HG03066 (cell line): ENCODE measurements around the gene BMAL1.

Experiments
- ATAC-seq: cut with Tn5 transposase; IDR thresholded peaks from one replicate; pipeline ENCODE4 v1.9.1; 2021; ENCODE audit warnings: low read depth; ENCODE audit not compliant: unreplicated experiment

BMAL1 gene

GRCh38 chr11:13260963-13261588 is 16.5 kb upstream of the BMAL1 start:
- ATAC-seq: no peak

DNA sequence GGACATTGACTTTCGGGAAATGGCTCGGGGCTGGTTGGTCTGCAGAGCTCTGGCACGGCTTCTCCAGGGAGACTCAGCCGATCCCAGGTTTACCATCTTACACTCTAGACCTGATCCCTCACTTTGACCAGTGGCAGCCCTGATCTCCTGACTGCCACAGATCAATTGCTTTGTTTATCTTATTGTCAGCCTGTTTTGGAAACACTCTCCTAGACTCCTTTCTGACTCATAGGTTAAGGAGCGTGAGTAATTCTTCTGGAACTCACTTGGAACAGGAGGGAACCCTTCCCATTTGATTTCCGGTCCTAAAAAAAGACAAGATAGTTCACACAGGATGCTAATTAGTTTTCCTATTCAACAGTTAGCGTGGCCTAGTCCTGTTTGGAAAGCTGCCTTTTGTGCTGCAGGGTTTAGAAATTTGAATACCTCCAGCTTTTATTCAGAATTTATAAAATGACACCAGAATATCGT is 16.0 kb upstream of the BMAL1 start:
- no peak for ATAC-seq

DNA sequence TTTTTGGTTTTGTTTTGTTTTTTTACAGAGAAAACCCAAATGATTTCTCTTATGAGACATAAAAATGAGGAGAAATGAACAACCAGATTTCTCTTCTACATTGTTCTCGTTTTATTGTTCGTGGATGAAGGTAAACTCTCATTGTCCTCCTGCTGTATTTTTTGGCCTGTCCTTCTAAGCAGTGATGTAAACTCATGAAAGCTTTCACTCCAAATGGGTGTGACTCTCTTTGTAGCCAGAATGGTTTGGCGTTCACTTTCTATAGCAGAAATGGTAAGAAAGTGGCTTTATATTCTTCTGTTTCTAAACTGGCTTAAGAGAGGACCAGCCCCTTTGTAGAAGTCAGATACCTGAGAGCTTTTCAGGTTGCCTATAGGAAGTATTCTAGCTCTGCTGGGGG is 15.5 kb upstream of the BMAL1 start:
- ATAC-seq: no peak

- no peak for ATAC-seq
Measured at GRCh38 chr11:13268791-13269190, 8.8 kb upstream of the BMAL1 start.

- no peak for ATAC-seq
Measured at GRCh38 chr11:13269775-13270174, 7.8 kb upstream of the BMAL1 start.

GRCh38 chr11:13271060-13271693 is 6.4 kb upstream of the BMAL1 start:
- no peak for ATAC-seq

GRCh38 chr11:13276454-13276831 is 1.1 kb upstream of the BMAL1 start:
- no peak for ATAC-seq

GRCh38 chr11:13276832-13277767 is 490 bp upstream of the BMAL1 start:
- peak; percentile 91 for ATAC-seq

DNA sequence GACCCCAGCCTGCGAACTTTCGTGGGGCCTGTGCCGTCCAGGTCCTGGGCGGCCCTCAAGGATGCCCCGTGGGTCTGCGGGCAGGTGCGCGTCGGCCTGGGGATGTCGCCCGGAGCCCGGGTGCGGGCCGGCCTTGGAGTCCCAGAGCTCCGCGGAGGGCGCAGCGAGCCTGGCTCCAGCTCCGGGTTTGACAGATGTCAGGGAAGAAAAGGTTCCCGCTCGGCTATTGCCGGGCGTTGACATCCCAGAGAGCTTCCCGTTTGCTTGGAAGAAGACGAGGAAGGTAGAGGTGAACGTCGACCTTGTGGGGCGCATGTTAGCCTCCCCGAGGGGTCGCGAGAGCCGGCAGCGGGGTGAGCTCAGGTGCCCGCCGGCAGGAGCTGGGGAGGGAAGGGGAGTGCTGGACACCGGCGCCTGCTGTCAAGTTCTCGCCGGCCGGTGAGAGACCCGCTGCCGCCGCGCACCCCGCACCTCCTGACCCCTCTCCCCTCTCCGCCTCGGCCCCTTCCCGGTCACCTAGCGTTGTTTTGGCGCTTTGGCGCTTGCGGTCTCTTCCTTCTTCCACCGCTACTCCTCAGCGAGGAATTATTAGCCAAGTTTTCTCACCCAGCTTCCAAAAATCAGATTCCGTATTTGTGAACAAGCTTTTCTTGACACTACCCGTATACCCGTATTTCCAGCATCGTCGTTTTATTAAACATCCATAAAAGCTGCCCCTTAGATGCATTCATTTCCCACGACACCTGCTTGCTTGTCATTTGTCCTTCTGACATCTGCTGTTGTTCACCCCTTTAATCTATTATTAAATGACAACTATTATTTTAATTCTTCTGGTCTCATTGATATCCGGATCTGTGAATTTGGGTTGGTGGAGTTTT is 1.3 kb downstream of the BMAL1 start:
- no peak for ATAC-seq

DNA sequence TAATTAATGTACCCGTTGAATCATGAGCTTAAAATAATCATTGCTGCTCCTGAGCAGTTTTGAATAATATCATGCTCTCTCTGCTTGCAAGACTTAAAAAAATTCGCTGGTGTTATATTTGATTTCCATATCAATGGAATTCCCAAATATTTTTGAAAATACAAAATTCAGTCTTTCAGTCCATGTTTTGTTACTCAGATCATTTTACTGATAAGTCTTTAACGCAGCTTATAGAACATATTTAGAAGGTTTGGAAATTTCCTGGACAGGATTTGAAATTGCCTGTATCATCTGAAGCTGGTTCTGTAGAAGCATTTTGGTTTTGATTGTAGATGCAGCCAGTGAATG is 1.9 kb downstream of the BMAL1 start:
- no peak for ATAC-seq

- no peak for ATAC-seq
Measured at GRCh38 chr11:13280092-13280722, 2.6 kb downstream of the BMAL1 start.

GRCh38 chr11:13280777-13281176 is 3.2 kb downstream of the BMAL1 start:
- ATAC-seq: no peak

- no peak for ATAC-seq
Measured at GRCh38 chr11:13283636-13284035, 6.0 kb downstream of the BMAL1 start.

DNA sequence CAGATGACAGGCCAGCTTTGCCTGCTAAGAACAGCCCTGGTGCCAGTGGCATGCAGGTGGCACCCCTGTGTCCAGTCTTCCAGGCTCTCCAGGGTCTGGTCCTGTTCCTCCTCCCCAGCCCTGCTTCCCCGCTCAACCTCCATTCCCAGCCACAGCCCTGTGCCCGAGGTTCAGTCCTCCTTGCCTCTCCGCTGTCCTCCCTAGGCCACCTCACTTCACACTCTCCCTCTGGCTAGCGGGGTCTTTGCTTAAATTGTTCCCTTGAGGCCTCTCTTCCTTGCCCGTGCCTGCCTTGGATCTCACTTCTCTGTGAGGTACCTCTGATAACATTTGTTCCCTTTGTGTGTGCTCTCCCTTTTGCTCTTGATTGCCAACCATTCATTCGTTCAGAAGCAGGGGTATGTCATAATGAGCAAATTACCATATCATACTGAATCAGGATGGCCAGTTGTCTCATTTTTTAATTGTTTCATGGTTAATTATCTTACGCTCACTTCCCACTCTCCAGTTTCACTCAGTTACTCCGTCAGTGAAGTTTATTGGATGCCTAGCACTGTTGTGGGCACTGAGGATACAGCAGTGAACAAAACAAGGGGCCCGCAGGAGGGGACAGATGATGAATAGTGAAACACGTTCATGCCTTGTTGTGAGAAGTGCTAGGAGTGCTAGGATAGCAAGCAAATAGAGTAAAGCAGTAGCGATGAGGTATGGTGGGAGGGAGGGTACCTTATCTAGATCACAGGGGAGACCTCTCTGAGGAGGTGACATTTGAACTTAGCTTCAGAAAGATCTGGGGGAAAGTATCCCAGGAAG is 7.4 kb downstream of the BMAL1 start:
- ATAC-seq: no peak

DNA sequence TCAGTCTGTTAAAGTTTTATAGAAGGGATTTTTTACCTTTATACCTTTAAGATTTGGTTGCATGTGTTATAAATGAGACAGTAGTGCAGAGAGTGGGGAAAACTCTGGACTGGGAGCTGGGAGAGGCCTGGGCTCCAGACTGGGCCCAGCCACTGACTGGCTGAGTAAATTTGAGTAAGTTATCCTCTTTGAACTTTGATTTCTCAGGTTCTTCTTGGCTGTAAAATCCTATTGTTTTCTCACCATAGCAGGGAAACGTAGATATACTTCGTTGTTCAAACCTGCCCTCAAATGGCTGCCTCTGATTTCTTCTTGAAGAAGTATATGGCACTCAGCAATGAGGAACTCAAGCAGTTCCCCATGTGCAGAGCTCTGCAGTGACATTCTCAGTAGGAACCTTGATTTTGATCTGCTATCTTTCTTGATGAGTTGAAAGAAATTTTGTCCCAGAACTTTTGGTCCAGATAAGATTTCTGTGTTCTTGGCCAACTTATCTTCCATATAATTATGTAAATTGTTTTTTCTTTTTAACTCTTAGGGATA is 8.8 kb downstream of the BMAL1 start:
- no peak for ATAC-seq

DNA sequence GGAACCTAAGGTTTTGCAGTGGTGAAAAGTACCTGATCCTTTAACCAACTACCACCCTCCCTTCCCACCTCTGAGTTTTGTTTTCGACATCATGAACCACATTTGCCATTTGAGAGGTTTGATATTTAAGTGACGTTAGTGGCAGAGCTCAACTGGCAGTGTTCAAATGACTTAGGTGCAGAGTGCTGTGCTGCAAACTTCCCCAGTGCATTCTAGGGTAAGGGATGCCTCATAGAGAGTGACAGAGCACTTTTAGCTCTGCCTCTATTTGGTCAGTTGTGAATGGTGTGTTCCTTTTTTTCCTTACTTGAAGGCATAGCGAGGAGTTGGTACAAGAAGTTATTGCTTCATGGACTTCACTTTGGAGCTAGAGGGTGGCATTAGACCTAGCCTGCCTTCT is 9.4 kb downstream of the BMAL1 start:
- no peak for ATAC-seq

GRCh38 chr11:13287681-13288080 is 10.1 kb downstream of the BMAL1 start:
- ATAC-seq: no peak

DNA sequence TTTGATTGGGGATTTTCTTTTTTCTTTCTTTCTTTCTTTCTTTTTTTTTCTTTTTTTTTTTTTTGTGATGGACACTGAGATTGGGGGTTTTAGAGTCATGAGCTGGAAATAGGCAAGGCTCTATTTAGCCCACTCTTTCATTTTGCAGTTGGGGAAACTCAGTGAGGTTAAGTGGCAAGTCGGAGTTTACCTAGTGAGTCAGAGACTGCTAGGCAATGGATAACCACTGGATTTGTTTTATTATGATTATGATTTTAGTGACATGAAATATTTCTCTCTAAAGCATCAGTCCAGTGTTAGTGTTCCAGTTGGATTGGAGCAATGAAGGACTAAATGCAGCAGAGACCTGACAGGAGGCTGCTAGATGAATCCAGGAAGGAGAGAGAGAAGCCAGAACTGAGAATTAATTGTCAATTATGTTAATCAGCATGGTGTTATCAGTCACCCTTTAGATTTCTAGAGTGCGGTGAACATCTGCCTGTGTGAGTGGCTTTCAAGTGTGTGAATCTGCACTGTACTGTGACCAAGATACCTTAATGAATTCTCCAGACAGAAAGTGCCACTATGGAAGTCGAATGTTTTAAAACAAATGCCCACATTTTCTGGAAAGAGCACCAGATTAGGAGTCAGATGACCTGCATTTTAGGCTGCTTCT is 10.9 kb downstream of the BMAL1 start:
- ATAC-seq: no peak

DNA sequence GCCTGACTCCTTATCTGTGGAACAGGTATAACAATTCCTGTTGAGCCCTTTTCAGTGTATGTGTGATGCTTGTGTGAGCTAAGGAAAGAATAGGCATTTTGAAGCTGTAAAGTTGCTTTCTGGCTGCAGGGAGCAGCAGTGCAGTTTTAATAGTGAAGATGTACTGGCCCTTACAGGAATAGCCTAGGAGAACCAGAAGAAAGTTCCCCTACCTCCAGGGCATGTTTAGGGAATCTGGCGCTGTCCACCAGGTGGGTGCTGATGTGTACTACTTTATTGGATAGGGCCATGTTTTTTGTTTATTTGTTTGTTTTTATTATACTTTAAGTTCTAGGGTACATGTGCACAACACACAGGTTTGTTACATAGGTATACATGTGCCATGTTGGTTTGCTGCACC is 11.5 kb downstream of the BMAL1 start:
- ATAC-seq: no peak
